Sigmoid colon (tissue), 4 donors: ENCODE measurements around the gene DNER.

Experiments used
- CTCF ChIP-seq, 4 experiments: fragments of 450-650 bp in 3 of 4; fragments of 200-600 bp in 1 of 4; IDR thresholded peaks; one replicate each; pipeline ENCODE4 v1.5.1; 2016 to 2019; ENCODE audit warnings: antibody characterized with exemption in 4 of 4, mild to moderate bottlenecking in 3 of 4, moderate library complexity in 2 of 4
- EP300 ChIP-seq, 4 donors: sonication (generic); formaldehyde crosslinking; IDR thresholded peaks; one replicate each; pipeline ENCODE4 v1.6.1; 2017; ENCODE audit warnings: antibody characterized with exemption in 4 of 4
- POLR2A ChIP-seq, 2 donors: fragments of 450-650 bp; IDR thresholded peaks; one replicate each; pipeline ENCODE4 v1.6.1; 2016; ENCODE audit warnings: antibody characterized with exemption in 2 of 2, mild to moderate bottlenecking in 2 of 2, moderate library complexity in 2 of 2
- POLR2AphosphoS5 ChIP-seq, 4 donors: sonication (generic); formaldehyde crosslinking; IDR thresholded peaks; one replicate each; pipeline ENCODE4 v1.6.1; 2017; ENCODE audit warnings: antibody characterized with exemption in 4 of 4

DNA sequence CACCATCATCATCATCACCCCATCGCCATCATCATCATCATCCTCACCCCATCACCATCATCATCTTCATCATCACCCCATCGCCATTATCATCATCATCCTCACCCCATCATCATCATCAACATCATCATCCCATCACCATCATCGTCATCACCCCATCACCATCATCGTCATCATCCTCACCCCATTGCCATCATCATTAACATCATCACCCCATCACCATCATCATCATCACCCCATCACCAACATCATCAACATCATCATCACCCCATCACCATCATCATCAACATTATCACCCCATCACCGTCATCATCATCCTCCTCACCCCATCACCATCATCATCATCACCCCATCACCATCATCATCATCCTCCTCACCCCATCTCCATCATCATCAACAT lies 151.0 kb downstream of the DNER start:
- TF ChIP-seq CTCF (IDR thresholded peaks at IDR 0.05): no peak
- TF ChIP-seq POLR2A (IDR thresholded peaks at IDR 0.05): no peak
- no peak for TF ChIP-seq POLR2AphosphoS5 (IDR thresholded peaks at IDR 0.05)
- no peak for TF ChIP-seq EP300 (IDR thresholded peaks at IDR 0.05)
